IMR-90 (cell line): ENCODE data around the gene KCNJ16.

Source experiments
- BHLHE40 ChIP-seq: fragments of 150-350 bp; IDR thresholded peaks from 2 replicates; pipeline ENCODE4 v1.6.1; 2016; ENCODE audit warnings: mild to moderate bottlenecking, low read depth, low read length
- CEBPB ChIP-seq: IDR thresholded peaks from 2 replicates; pipeline ENCODE4 v1.6.1; 2012; ENCODE audit warnings: low read depth, low read length, improper control_type of control experiment
- CHD1 ChIP-seq: IDR thresholded peaks from 2 replicates; pipeline ENCODE4 v1.6.1; 2012; ENCODE audit warnings: low read depth, low read length, improper control_type of control experiment
- FOS ChIP-seq: fragments of 150-350 bp; IDR thresholded peaks from 2 replicates; pipeline ENCODE4 v1.6.1; 2016; ENCODE audit warnings: low read depth, low read length
- MAZ ChIP-seq: IDR thresholded peaks from 2 replicates; pipeline ENCODE4 v1.6.1; 2012; ENCODE audit warnings: low read depth, mild to moderate bottlenecking, low read length, improper control_type of control experiment, moderate library complexity, borderline replicate concordance
- MXI1 ChIP-seq: IDR thresholded peaks from 2 replicates; pipeline ENCODE4 v1.6.1; 2012; ENCODE audit warnings: low read depth, mild to moderate bottlenecking, low read length, moderate library complexity, borderline replicate concordance
- NFE2L2 ChIP-seq: fragments of 150-350 bp; IDR thresholded peaks from 2 replicates; pipeline ENCODE4 v1.6.1; 2016; ENCODE audit warnings: low read depth, mild to moderate bottlenecking, low read length
- POLR2A ChIP-seq: IDR thresholded peaks from 2 replicates; pipeline ENCODE4 v1.6.1; 2012; ENCODE audit warnings: mild to moderate bottlenecking, low read depth, low read length
- RAD21 ChIP-seq: IDR thresholded peaks from 2 replicates; pipeline ENCODE4 v1.6.1; 2012; ENCODE audit warnings: low read length, improper control_type of control experiment
- RFX5 ChIP-seq: IDR thresholded peaks from 2 replicates; pipeline ENCODE4 v1.8.0; 2012; ENCODE audit warnings: low read depth, mild to moderate bottlenecking, low read length, moderate library complexity
- SMC3 ChIP-seq: fragments of 150-350 bp; IDR thresholded peaks from 2 replicates; pipeline ENCODE4 v1.6.1; 2016; ENCODE audit warnings: low read depth, mild to moderate bottlenecking, antibody characterized with exemption, low read length, moderate library complexity
- TF ChIP-seq, protein P1 (sequence below): conservative IDR thresholded peaks from 2 replicates; pipeline ENCODE4 v1.5.1; 2012; ENCODE audit warnings: mild to moderate bottlenecking, low read depth, low read length, improper control_type of control experiment
- TF ChIP-seq, protein P2 (sequence below): fragments of 150-350 bp; IDR thresholded peaks from 2 replicates; pipeline ENCODE4 v1.6.1; 2017; ENCODE audit warnings: mild to moderate bottlenecking, antibody characterized with exemption, low read length, low read depth
- TF ChIP-seq, protein P3 (sequence below): fragments of 150-350 bp; IDR thresholded peaks from 2 replicates; pipeline ENCODE4 v1.6.1; 2016; ENCODE audit warnings: low read depth, mild to moderate bottlenecking, low read length, moderate library complexity, borderline replicate concordance

DNA sequence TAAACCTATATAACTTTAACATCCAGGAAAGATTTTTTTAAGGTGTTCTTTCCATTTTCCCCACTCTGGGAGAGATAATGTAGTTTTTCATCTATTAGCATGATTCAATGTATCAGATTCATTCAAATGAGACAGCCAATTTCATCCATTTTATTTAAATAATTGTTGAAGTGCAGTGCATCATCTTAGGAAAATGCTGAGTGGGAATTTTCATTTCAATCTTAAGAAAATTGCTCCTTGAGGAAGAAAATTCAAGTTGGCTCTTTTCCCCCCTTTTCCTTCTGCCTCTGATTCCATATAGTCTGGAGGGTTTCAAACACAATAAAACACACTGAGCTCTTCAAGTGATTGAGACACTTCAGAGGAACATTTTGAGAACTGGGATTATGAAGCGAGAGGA, 3.4 kb upstream of the KCNJ16 start:
- TF ChIP-seq CEBPB: no peak
- TF ChIP-seq, protein P1, sequence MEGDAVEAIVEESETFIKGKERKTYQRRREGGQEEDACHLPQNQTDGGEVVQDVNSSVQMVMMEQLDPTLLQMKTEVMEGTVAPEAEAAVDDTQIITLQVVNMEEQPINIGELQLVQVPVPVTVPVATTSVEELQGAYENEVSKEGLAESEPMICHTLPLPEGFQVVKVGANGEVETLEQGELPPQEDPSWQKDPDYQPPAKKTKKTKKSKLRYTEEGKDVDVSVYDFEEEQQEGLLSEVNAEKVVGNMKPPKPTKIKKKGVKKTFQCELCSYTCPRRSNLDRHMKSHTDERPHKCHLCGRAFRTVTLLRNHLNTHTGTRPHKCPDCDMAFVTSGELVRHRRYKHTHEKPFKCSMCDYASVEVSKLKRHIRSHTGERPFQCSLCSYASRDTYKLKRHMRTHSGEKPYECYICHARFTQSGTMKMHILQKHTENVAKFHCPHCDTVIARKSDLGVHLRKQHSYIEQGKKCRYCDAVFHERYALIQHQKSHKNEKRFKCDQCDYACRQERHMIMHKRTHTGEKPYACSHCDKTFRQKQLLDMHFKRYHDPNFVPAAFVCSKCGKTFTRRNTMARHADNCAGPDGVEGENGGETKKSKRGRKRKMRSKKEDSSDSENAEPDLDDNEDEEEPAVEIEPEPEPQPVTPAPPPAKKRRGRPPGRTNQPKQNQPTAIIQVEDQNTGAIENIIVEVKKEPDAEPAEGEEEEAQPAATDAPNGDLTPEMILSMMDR: no peak
- no peak for TF ChIP-seq BHLHE40
- no peak for TF ChIP-seq RFX5
- TF ChIP-seq POLR2A: no peak
- TF ChIP-seq, protein P2, sequence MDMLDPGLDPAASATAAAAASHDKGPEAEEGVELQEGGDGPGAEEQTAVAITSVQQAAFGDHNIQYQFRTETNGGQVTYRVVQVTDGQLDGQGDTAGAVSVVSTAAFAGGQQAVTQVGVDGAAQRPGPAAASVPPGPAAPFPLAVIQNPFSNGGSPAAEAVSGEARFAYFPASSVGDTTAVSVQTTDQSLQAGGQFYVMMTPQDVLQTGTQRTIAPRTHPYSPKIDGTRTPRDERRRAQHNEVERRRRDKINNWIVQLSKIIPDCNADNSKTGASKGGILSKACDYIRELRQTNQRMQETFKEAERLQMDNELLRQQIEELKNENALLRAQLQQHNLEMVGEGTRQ: no peak
- TF ChIP-seq CHD1: no peak
- no peak for TF ChIP-seq FOS
- TF ChIP-seq, protein P3, sequence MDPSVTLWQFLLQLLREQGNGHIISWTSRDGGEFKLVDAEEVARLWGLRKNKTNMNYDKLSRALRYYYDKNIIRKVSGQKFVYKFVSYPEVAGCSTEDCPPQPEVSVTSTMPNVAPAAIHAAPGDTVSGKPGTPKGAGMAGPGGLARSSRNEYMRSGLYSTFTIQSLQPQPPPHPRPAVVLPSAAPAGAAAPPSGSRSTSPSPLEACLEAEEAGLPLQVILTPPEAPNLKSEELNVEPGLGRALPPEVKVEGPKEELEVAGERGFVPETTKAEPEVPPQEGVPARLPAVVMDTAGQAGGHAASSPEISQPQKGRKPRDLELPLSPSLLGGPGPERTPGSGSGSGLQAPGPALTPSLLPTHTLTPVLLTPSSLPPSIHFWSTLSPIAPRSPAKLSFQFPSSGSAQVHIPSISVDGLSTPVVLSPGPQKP: no peak
- no peak for TF ChIP-seq MXI1
- no peak for TF ChIP-seq SMC3
- TF ChIP-seq RAD21: no peak
- TF ChIP-seq NFE2L2: no peak
- TF ChIP-seq MAZ: no peak
